Karpas-422 (cell line): ENCODE measurements around the gene PBX1. TPM values are rescaled to one million over a fixed set of nuclear protein-coding genes. Genes with fewer than 3 reads are reported as not detected.

ENCODE experiments used
- DNase-seq: peaks from one replicate; pipeline ENCODE4 v3.0.0-alpha.2; 2015
- H2AFZ ChIP-seq: fragments of 200-600 bp; sonication (generic); 2 replicates; pipeline ENCODE4 v1.6.1; 2014; ENCODE audit warnings: antibody characterized with exemption, low read length, mixed read lengths
- H3K27ac ChIP-seq: fragments of 200-600 bp; sonication (generic); 2 replicates; pipeline ENCODE4 v1.5.1; 2014; ENCODE audit warnings: mild to moderate bottlenecking, low read length, moderate library complexity
- H3K27me3 ChIP-seq: fragments of 200-600 bp; sonication (generic); 2 replicates; pipeline ENCODE4 v1.6.1; 2014; ENCODE audit warnings: low read length, mixed read lengths
- H3K36me3 ChIP-seq: fragments of 200-600 bp; sonication (generic); 2 replicates; pipeline ENCODE4 v1.6.1; 2014; ENCODE audit warnings: low read length, mixed read lengths; ENCODE audit not compliant: insufficient read depth
- H3K4me1 ChIP-seq: fragments of 200-600 bp; sonication (generic); 2 replicates; pipeline ENCODE4 v1.6.1; 2014; ENCODE audit warnings: mild to moderate bottlenecking, low read length, mixed read lengths
- H3K4me2 ChIP-seq: fragments of 200-600 bp; sonication (generic); 2 replicates; pipeline ENCODE4 v1.6.1; 2014; ENCODE audit warnings: low read length, low read depth, mild to moderate bottlenecking; ENCODE audit not compliant: poor library complexity, severe bottlenecking
- H3K4me3 ChIP-seq: fragments of 200-600 bp; sonication (generic); 2 replicates; pipeline ENCODE4 v1.5.1; 2014; ENCODE audit warnings: mild to moderate bottlenecking, antibody characterized with exemption, low read length, mixed read lengths
- H3K79me2 ChIP-seq: fragments of 200-600 bp; sonication (generic); 2 replicates; pipeline ENCODE4 v1.6.1; 2014; ENCODE audit warnings: mild to moderate bottlenecking, low read length, mixed read lengths
- H3K9ac ChIP-seq: fragments of 200-600 bp; sonication (generic); 2 replicates; pipeline ENCODE4 v1.6.0; 2014; ENCODE audit warnings: low read length
- H3K9me2 ChIP-seq: fragments of 200-600 bp; sonication (generic), shearing (Covaris generic); replicated peaks from 2 replicates; pipeline ENCODE4 v1.6.0; 2014; ENCODE audit warnings: mild to moderate bottlenecking, low read length, moderate library complexity; ENCODE audit not compliant: insufficient read depth
- H3K9me3 ChIP-seq: fragments of 300-700, 200-600 bp; sonication (generic); 2 replicates; pipeline ENCODE4 v1.6.1; 2014; ENCODE audit warnings: low read length, mixed read lengths
- H4K20me1 ChIP-seq: fragments of 200-600 bp; sonication (generic); 2 replicates; pipeline ENCODE4 v1.6.1; 2014; ENCODE audit warnings: mild to moderate bottlenecking, antibody characterized with exemption, low read length, low read depth; ENCODE audit not compliant: insufficient read depth
- total RNA-seq: library from RNA; depleted of rRNA; stranded (reverse); fragments of >200 nt; shearing (Covaris generic); gene quantifications from 2 replicates; pipeline ENCODE4 v1.2.3, GENCODE V29; 2014; ENCODE audit warnings: low replicate concordance

Gene PBX1
- total RNA-seq, 1 experiment from 2014 or later: 0.41 TPM

GRCh38 chr1:164780863-164781262 is 221.9 kb downstream of the PBX1 start:
- H3K9me2 ChIP-seq: no peaks in the 10 kb centered on the region
- no peaks in the 10 kb centered on the region for H3K4me1 ChIP-seq
- no peak overlapping the region for H3K9ac ChIP-seq
- no peaks in the 10 kb centered on the region for H4K20me1 ChIP-seq
- H3K9me3 ChIP-seq: no peaks in the 10 kb centered on the region
- no peak overlapping the region for H2AFZ ChIP-seq
- H3K79me2 ChIP-seq: no peaks in the 10 kb centered on the region
- H3K27me3 ChIP-seq: no peaks in the 10 kb centered on the region
- H3K4me2 ChIP-seq: no peak overlapping the region
- no peak overlapping the region for H3K4me3 ChIP-seq
- H3K27ac ChIP-seq: no peak overlapping the region
- no peaks in the 10 kb centered on the region for H3K36me3 ChIP-seq
- DNase-seq: no peak

GRCh38 chr1:164781972-164782371 is 223.0 kb downstream of the PBX1 start:
- Histone ChIP-seq H2AFZ (no peak overlapping the region), H3K4me2 (no peak overlapping the region), H3K4me1 (no peaks in the 10 kb centered on the region), H3K9me2 (no peaks in the 10 kb centered on the region), H3K27me3 (no peaks in the 10 kb centered on the region), H3K79me2 (no peaks in the 10 kb centered on the region), H3K9me3 (no peaks in the 10 kb centered on the region), H4K20me1 (no peaks in the 10 kb centered on the region), H3K27ac (no peak overlapping the region), H3K9ac (no peak overlapping the region), H3K4me3 (no peak overlapping the region), H3K36me3 (no peaks in the 10 kb centered on the region)
- no peak for DNase-seq

- no peaks in the 10 kb centered on the region for H3K36me3 ChIP-seq
- H2AFZ ChIP-seq: no peak overlapping the region
- H3K4me3 ChIP-seq: no peak overlapping the region
- H3K4me1 ChIP-seq: no peaks in the 10 kb centered on the region
- H3K27ac ChIP-seq: no peak overlapping the region
- H3K9me2 ChIP-seq: no peaks in the 10 kb centered on the region
- H3K9me3 ChIP-seq: no peaks in the 10 kb centered on the region
- no peaks in the 10 kb centered on the region for H3K27me3 ChIP-seq
- no peak for DNase-seq
- no peaks in the 10 kb centered on the region for H3K79me2 ChIP-seq
- no peaks in the 10 kb centered on the region for H4K20me1 ChIP-seq
- H3K4me2 ChIP-seq: no peak overlapping the region
- no peak overlapping the region for H3K9ac ChIP-seq
Observed at GRCh38 chr1:164783778-164784555, 225.0 kb downstream of the PBX1 start.

- H3K4me3 ChIP-seq: no peak overlapping the region
- H3K9me2 ChIP-seq: no peaks in the 10 kb centered on the region
- H3K27me3 ChIP-seq: no peaks in the 10 kb centered on the region
- no peak overlapping the region for H3K27ac ChIP-seq
- H3K9me3 ChIP-seq: no peaks in the 10 kb centered on the region
- no peaks in the 10 kb centered on the region for H4K20me1 ChIP-seq
- H3K79me2 ChIP-seq: no peaks in the 10 kb centered on the region
- H2AFZ ChIP-seq: no peak overlapping the region
- H3K4me2 ChIP-seq: no peak overlapping the region
- no peaks in the 10 kb centered on the region for H3K4me1 ChIP-seq
- no peaks in the 10 kb centered on the region for H3K36me3 ChIP-seq
- no peak for DNase-seq
- H3K9ac ChIP-seq: no peak overlapping the region
Observed at GRCh38 chr1:164784960-164785359, 226.0 kb downstream of the PBX1 start.

GRCh38 chr1:164785841-164786534 is 227.0 kb downstream of the PBX1 start:
- no peaks in the 10 kb centered on the region for H3K79me2 ChIP-seq
- H3K4me2 ChIP-seq: no peak overlapping the region
- no peak overlapping the region for H2AFZ ChIP-seq

GRCh38 chr1:164786980-164787833 is 228.2 kb downstream of the PBX1 start:
- Histone ChIP-seq H3K27ac (no peak overlapping the region), H2AFZ (no peak overlapping the region), H3K36me3 (no peaks in the 10 kb centered on the region), H3K4me2 (no peak overlapping the region), H3K79me2 (no peaks in the 10 kb centered on the region), H3K9me2 (no peaks in the 10 kb centered on the region), H3K4me3 (no peak overlapping the region), H3K9ac (no peak overlapping the region), H3K4me1 (no peaks in the 10 kb centered on the region), H4K20me1 (no peaks in the 10 kb centered on the region), H3K9me3 (no peaks in the 10 kb centered on the region), H3K27me3 (no peaks in the 10 kb centered on the region)
- peak; percentile 86 for DNase-seq

More at GRCh38 chr1:164785841-164786534, 227.0 kb downstream of the PBX1 start:
- H3K9ac ChIP-seq: no peak overlapping the region
- H3K27ac ChIP-seq: no peak overlapping the region
- H3K9me2 ChIP-seq: no peaks in the 10 kb centered on the region
- no peak for DNase-seq
- H3K4me1 ChIP-seq: no peaks in the 10 kb centered on the region
- H3K27me3 ChIP-seq: no peaks in the 10 kb centered on the region
- no peaks in the 10 kb centered on the region for H4K20me1 ChIP-seq
- H3K4me3 ChIP-seq: no peak overlapping the region
- no peaks in the 10 kb centered on the region for H3K9me3 ChIP-seq
- no peaks in the 10 kb centered on the region for H3K36me3 ChIP-seq

GRCh38 chr1:164787834-164788231 is 228.8 kb downstream of the PBX1 start:
- Histone ChIP-seq H3K27me3 (no peaks in the 10 kb centered on the region), H4K20me1 (no peaks in the 10 kb centered on the region), H3K4me3 (no peak overlapping the region), H3K36me3 (no peaks in the 10 kb centered on the region), H2AFZ (no peak overlapping the region), H3K4me1 (no peaks in the 10 kb centered on the region), H3K9me3 (no peaks in the 10 kb centered on the region), H3K9ac (no peak overlapping the region), H3K79me2 (no peaks in the 10 kb centered on the region), H3K9me2 (no peaks in the 10 kb centered on the region), H3K4me2 (no peak overlapping the region), H3K27ac (no peak overlapping the region)
- no peak for DNase-seq

GRCh38 chr1:164790081-164790480 is 231.1 kb downstream of the PBX1 start:
- no peak overlapping the region for H3K27ac ChIP-seq

More at GRCh38 chr1:164790081-164790480, 231.1 kb downstream of the PBX1 start:
- H3K4me3 ChIP-seq: no peak overlapping the region
- H3K36me3 ChIP-seq: no peaks in the 10 kb centered on the region
- H3K79me2 ChIP-seq: no peaks in the 10 kb centered on the region
- no peaks in the 10 kb centered on the region for H4K20me1 ChIP-seq
- H3K9me3 ChIP-seq: no peaks in the 10 kb centered on the region
- no peak overlapping the region for H3K4me2 ChIP-seq
- no peak overlapping the region for H3K9ac ChIP-seq
- no peak for DNase-seq
- no peaks in the 10 kb centered on the region for H3K9me2 ChIP-seq
- H3K4me1 ChIP-seq: no peaks in the 10 kb centered on the region
- no peak overlapping the region for H2AFZ ChIP-seq
- no peaks in the 10 kb centered on the region for H3K27me3 ChIP-seq
